GDM1 (cell line): Measurements from ENCODE around the gene IL10RA.
"Not testable (repeated sequence)": the region's sequence is repeated elsewhere in the genome, so short reads cannot be mapped to it uniquely, and the experiment has no call there.

Source experiments
- DNase-seq: peaks from one replicate; lab custom pipeline; 2025; lab: John Stamatoyannopoulos, UW

IL10RA gene

GRCh38 chr11:117985953-117986887 lies at the start of gene IL10RA:
Gene IL10RA (plus strand): TSS chr11:117986394. CDS start chr11:117986468, 74 bp downstream.
- peak; percentile 83 for DNase-seq

GRCh38 chr11:117936973-117937372 lies 49.2 kb upstream of the IL10RA start:
- DNase-seq, result no peak

GRCh38 chr11:117940736-117941135 lies 45.5 kb upstream of the IL10RA start:
- DNase-seq, result no peak

GRCh38 chr11:117941163-117941707 lies 45.0 kb upstream of the IL10RA start:
- DNase-seq, result no peak

- no peak for DNase-seq
Measured at GRCh38 chr11:117941976-117942654, 44.1 kb upstream of the IL10RA start.

- DNase-seq, result no peak
Measured at GRCh38 chr11:117944554-117944953, 41.6 kb upstream of the IL10RA start.

- no peak for DNase-seq
Measured at GRCh38 chr11:117945047-117945810, 41.0 kb upstream of the IL10RA start.

- no peak for DNase-seq
Measured at GRCh38 chr11:117946156-117946841, 39.9 kb upstream of the IL10RA start.

GRCh38 chr11:117946842-117947526 lies 39.2 kb upstream of the IL10RA start:
- peak; percentile 74 for DNase-seq

- DNase-seq, result not testable (repeated sequence)
Measured at GRCh38 chr11:117947751-117948150, 38.4 kb upstream of the IL10RA start.

- not testable (repeated sequence) for DNase-seq
Measured at GRCh38 chr11:117948466-117948865, 37.7 kb upstream of the IL10RA start.

GRCh38 chr11:117949062-117949461 lies 37.1 kb upstream of the IL10RA start:
- no peak for DNase-seq

- DNase-seq, result peak; percentile 42
Measured at GRCh38 chr11:117950301-117950700, 35.9 kb upstream of the IL10RA start.

GRCh38 chr11:117950993-117951961 lies 34.9 kb upstream of the IL10RA start:
- DNase-seq, result peak; percentile 61

GRCh38 chr11:117953024-117953671 lies 33.0 kb upstream of the IL10RA start:
- DNase-seq, result peak; percentile 28

- DNase-seq, result no peak
Measured at GRCh38 chr11:117958949-117959348, 27.2 kb upstream of the IL10RA start.

GRCh38 chr11:117959438-117960149 lies 26.6 kb upstream of the IL10RA start:
- no peak for DNase-seq

- no peak for DNase-seq
Measured at GRCh38 chr11:117960406-117960805, 25.8 kb upstream of the IL10RA start.
